GM18498 (cell line): ENCODE measurements around the gene CEP104.

Source experiments
- ATAC-seq: cut with Tn5 transposase; IDR thresholded peaks from one replicate; pipeline ENCODE4 v1.9.1; 2021; ENCODE audit warnings: mild to moderate bottlenecking, moderate library complexity; ENCODE audit not compliant: unreplicated experiment

CEP104 gene

DNA sequence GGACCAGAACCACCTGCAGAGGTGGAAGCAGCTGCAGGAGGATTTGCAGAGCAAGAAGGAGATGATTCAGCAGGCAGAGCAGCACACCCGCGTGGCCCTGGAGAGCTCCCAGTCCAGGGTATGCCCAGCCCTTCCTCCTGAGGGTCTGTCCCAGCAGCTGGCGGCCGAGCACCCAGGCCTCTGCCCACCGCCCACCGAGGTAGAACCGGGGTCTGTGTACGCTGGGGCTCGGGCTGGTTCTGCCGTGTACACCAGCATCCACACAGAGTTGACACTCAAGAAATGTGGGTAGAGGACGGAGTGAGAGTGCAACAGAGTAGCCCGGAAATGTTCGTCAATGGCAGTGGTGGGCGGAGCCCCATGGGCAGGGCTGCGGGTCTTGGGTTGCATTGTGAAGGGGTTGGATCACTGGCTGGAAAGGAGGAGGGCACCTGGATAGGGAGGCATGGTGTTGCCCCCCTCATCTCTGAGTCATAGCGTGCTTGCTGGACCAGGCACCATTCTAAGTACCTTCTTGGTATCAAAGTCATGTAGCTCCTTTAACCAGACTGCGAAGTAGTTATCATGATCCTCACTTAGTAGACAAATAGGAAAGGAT is 89.6 kb downstream of the CEP104 start:
- ATAC-seq, result no peak

DNA sequence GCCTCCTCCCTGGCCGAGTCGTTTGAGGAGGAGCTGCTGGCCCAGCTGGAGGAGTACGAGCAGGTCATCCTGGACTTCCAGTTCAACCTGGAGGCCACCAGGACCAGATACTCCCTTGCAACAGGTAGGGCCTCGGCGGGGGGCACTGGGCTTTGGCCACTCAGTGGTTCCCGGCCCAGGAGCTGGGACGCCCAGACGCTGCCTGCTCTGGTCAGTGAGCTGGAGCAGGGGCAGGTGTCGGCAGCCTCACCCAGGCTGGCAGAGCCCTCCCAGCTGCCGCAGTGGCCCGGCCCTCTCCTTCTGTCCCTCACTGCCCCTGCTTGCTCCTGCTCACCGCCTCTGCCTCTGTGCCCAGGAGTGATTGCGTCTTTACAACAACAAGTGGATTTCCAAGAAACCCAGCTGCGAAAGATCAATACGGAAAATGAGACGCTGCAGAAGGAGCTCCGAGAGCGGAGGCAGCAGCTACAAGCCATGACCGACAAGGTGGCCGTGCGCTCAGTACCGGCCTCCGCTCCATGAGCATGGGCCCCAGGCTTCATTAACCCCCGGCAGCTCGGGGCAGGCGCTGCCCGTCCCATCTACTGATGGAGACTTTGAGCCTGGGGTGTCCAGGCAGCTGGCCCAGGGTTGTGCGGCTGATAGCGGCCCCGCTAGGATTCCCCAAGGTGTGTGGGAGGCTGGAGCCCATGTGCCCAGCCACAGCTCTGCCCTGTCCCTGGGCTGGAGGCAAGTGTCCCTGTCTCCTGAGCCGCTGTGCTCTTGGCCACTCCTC is 93.5 kb downstream of the CEP104 start:
- ATAC-seq, result no peak

DNA sequence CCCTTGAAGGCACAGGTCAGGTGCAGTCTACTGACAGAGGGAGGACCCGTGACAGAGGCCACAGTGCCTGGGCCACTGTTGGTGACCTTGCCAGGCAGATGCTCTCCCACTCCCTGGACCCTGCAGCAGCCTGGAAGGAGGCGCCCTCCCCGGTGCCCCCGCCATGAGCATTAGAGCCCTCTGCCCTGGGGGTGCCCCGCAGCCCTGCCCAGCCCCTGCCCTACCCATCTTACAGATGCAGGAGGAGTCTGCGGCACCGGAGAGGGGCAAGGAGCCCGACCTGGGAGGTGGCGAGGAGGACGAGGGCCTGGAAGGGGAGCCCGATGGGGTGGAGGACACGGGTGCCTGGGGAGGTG is 94.2 kb downstream of the CEP104 start:
- ATAC-seq, result no peak

DNA sequence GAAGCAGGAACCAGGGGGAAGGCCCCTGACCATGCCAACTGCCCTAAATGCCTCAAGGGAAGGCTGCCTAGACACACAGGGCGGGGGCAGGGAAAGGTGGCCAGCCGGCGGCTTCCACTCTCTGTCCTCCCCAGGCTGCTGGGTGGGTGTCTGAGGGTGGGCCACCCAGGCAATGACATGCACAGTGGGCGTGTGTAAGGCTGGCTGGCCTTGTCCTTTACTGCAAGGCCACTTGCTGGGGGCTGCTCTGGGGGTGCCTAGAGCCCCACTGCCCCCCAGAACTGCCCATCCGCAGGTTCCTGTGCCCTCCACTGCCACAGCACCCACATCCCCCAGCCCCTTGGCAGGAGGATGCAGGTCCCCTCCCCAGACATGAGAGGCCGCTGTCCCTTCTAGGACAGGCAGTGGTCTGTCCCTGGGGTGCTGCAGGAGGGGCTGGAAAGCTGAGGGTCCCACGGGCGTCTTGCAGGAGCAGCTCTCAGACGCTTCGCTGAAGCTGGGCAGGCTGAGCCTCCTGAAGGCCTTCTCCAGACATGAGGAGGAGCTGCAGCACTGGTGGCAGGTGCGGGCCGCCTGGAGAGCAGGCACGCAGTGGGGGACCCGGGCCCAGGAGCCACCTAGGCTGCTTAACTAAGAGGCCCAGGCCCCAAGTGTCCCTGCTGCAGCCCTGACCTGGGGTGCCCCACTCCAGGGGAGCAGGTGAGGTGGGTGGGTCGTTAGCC is 94.7 kb downstream of the CEP104 start:
- no peak for ATAC-seq
